ENCODE measurements around the gene MYOG. TPM values are rescaled to one million over a fixed set of nuclear protein-coding genes. Genes with fewer than 3 reads are reported as not detected.
A peak's percentile ranks its signal among the peaks of the same experiment; 100 is the strongest.

The MYOG gene
- total and polyA plus RNA-seq, 5 donors, result not detected

DNA sequence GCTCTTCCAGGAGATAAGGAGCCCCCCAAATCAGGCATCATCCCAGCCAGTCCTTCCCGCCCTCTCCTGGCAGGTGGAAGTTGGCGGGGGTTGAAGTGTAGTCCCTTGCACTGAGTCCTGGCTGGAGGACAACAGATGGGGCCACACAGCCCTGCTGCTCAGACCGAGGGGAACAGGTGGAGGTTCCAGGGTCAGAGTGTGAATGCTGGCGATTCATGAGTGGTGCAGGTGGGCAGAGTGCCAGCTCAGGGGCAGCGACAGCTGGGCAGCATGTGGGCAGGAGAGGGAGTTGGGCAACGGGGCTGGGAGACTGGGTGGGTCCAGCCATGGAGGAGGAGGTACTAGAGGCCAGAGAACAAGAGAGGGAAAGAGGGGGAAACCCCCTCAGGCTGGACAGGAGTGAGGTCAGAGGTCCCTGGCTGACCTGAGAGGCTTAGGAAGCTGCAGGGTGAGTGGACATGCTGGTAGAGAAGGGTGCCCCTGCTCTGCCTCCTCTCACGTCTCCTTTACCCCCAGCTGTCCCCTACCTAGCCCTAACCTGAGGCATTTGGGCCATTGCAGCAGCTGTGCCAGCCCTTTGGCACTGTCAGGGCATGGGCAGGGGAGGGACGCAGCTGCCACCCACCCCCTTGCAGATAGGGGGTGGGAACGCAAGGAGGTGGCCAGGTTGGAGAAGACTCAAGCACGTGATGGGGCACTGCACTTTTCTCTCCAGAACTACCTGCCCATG lies 30.4 kb upstream of the MYOG start:
- H3K27me3 ChIP-seq (ENCODE audit: control insufficient read depth, insufficient read depth), result no peaks in the 10 kb centered on the region
- ATAC-seq, result no peak
- no peak for DNase-seq

GRCh38 chr1:203114202-203114601 lies 28.4 kb upstream of the MYOG start:
- no peak for DNase-seq
- 68% methylated on average over 7 of the region's 7 CpGs for WGBS
- no peak overlapping the region for H3K4me3 ChIP-seq (ENCODE audit: low read length)
- intact Hi-C loops (cut with DNase I), result loop anchor here in 1 of 4 donors (5.0 kb wide), 1 partner anchor 58 kb away; no protein-coding TSS in a partner anchor
- no peak overlapping the region for H3K27ac ChIP-seq (ENCODE audit: low read length)
- ATAC-seq, result no peak
- peaks cover 3% of the 10 kb centered on the region for H3K4me1 ChIP-seq (ENCODE audit: control insufficient read depth, insufficient read depth, low read length)
- no peaks in the 10 kb centered on the region for H3K9me3 ChIP-seq (ENCODE audit: control insufficient read depth, low read length)
- H3K27me3 ChIP-seq (ENCODE audit: control insufficient read depth, insufficient read depth), result no peaks in the 10 kb centered on the region

More for the DNA sequence above, 30.4 kb upstream of the MYOG start:
- H3K4me1 ChIP-seq (ENCODE audit: control insufficient read depth, insufficient read depth, low read length), result peaks cover 3% of the 10 kb centered on the region
- H3K27ac ChIP-seq (ENCODE audit: low read length), result no peak overlapping the region
- H3K4me3 ChIP-seq (ENCODE audit: low read length), result no peak overlapping the region
- H3K9me3 ChIP-seq (ENCODE audit: control insufficient read depth, low read length), result no peaks in the 10 kb centered on the region
- intact Hi-C loops (cut with DNase I), result loop anchor here (2.0 to 5.0 kb wide), 3 partner anchors 74 to 101 kb away; no protein-coding TSS in a partner anchor
- 66% methylated on average over 10 of the region's 10 CpGs for WGBS

DNA sequence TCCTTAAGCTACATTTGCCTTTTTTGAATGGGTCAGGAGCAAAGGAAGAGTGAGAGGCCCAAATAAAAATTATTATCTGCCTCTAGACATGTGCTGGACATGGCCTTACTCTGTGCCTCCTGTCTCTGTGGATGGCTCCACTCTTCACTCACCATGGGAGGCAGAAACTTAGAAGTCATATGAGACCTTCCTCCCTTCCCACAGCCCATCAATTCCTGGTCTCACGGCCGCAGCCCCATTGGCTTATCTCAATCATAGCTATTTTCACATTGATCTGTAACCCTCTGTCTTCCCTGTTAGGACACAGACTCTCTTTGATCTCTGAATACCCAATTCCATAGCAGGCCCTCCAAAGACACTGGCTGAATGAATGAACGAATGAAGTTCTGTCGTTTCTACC lies 27.5 kb upstream of the MYOG start:
- Histone ChIP-seq H3K4me3 (ENCODE audit: low read length) (no peak overlapping the region), H3K27ac (ENCODE audit: low read length) (no peak overlapping the region), H3K9me3 (ENCODE audit: control insufficient read depth, low read length) (no peaks in the 10 kb centered on the region), H3K4me1 (ENCODE audit: control insufficient read depth, insufficient read depth, low read length) (peaks cover 1% of the 10 kb centered on the region), H3K27me3 (ENCODE audit: control insufficient read depth, insufficient read depth) (no peaks in the 10 kb centered on the region)
- ATAC-seq, result no peak
- intact Hi-C loops (cut with DNase I), result loop anchor here in 1 of 4 donors (5.0 kb wide), 1 partner anchor 59 kb away; no protein-coding TSS in a partner anchor
- 57% methylated on average over 4 of the region's 4 CpGs for WGBS
- DNase-seq, result no peak

DNA sequence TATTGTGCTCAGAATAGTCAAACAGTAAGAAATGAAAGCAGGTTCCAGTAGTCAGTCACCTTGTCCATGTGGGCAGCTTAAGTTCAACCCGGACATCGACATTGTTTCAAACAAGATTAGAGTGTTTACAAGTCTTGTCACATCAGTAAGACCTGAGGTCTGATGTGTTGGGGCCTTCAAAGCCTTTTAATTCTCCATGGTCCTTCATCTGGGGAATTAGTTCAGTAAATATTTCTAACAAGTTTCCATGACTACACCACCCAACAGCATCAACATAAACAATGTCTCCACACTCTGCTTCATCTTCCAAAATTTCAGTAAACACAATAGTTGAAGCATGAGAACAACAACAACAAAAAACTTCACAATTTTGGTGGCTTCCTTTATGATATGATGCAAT lies 26.7 kb upstream of the MYOG start:
- Histone ChIP-seq H3K27me3 (ENCODE audit: control insufficient read depth, insufficient read depth) (no peaks in the 10 kb centered on the region), H3K27ac (ENCODE audit: low read length) (no peak overlapping the region), H3K9me3 (ENCODE audit: control insufficient read depth, low read length) (no peaks in the 10 kb centered on the region), H3K4me1 (ENCODE audit: control insufficient read depth, insufficient read depth, low read length) (no peaks in the 10 kb centered on the region), H3K4me3 (ENCODE audit: low read length) (no peak overlapping the region)
- ATAC-seq (no peak), DNase-seq (no peak)
- 40% methylated on average over 2 of the region's 2 CpGs for WGBS
- intact Hi-C loops (cut with DNase I), result loop anchor here in 1 of 4 donors (5.0 kb wide), 1 partner anchor 60 kb away; no protein-coding TSS in a partner anchor

DNA sequence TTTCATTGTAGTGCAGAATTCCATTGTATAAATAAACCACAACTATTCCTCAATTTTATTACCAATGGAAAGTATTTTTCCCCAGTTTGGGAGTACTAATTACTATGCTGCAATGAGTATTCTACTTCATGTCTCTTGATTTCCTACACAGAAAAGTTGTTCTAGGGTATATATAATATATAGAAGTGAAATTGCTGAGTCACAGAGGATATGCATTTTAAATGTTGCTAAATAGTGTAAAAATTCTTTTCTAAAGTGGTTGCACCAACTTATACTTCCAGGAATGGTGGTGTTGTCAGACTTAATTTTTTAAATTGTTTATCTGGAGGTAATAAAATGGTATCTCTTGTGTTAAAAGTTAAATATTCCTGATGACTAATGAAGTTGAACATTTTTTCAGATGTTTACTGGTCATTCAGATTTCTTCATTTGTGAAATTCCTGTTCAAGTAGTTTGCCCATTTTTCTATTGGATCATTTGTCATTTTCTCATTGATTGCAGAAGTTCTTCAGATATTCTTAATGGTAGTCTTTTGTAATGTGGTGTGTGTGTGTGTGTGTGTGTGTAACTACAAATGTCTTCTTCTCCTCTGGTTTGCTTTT lies 19.1 kb upstream of the MYOG start:
- DNase-seq (no peak), ATAC-seq (no peak)
- H3K4me3 ChIP-seq (ENCODE audit: low read length), result no peak overlapping the region
- H3K4me1 ChIP-seq (ENCODE audit: control insufficient read depth, insufficient read depth, low read length), result no peaks in the 10 kb centered on the region
- H3K27ac ChIP-seq (ENCODE audit: low read length), result no peak overlapping the region
- no peaks in the 10 kb centered on the region for H3K27me3 ChIP-seq (ENCODE audit: control insufficient read depth, insufficient read depth)
- no peaks in the 10 kb centered on the region for H3K9me3 ChIP-seq (ENCODE audit: control insufficient read depth, low read length)
- intact Hi-C loops (cut with DNase I), result loop anchor here in 1 of 4 donors (10.0 kb wide), 1 partner anchor 260 kb away; no protein-coding TSS in a partner anchor

- DNase-seq (no peak), ATAC-seq (no peak)
- Histone ChIP-seq H3K9me3 (ENCODE audit: control insufficient read depth, low read length) (no peaks in the 10 kb centered on the region), H3K27me3 (ENCODE audit: control insufficient read depth, insufficient read depth) (no peaks in the 10 kb centered on the region), H3K4me1 (ENCODE audit: control insufficient read depth, insufficient read depth, low read length) (no peaks in the 10 kb centered on the region), H3K4me3 (ENCODE audit: low read length) (no peak overlapping the region), H3K27ac (ENCODE audit: low read length) (no peak overlapping the region)
- intact Hi-C loops (cut with DNase I), result loop anchor here in 1 of 4 donors (10.0 kb wide), 1 partner anchor 259 kb away; no protein-coding TSS in a partner anchor
- 83% methylated on average over 6 of the region's 6 CpGs for WGBS
These were observed 18.1 kb upstream of the MYOG start for GRCh38 chr1:203103829-203104495.

DNA sequence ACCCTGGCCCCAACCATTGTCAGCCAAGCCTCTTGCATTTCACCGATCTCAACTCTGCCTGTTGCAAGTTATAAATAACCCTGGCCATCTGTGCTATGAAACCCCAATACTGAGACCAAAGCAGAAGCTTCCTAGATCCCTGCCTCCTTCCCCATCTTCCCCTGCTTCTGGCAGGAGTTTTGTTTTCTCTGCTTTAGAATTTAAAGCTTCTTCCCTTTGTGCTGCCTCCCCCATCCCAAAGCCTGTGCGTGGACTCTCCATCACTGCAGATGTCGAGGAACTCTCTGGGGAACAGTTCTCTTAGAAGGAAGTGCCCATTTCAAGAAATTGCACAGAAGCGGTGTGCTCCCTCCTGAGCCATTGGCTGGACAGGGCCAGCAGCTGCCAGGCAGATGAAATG lies 17.4 kb upstream of the MYOG start:
- no peak for ATAC-seq
- 43% methylated on average over 4 of the region's 4 CpGs for WGBS
- H3K4me3 ChIP-seq (ENCODE audit: low read length), result no peak overlapping the region
- DNase-seq, result no peak
- no peak overlapping the region for H3K27ac ChIP-seq (ENCODE audit: low read length)
- H3K9me3 ChIP-seq (ENCODE audit: control insufficient read depth, low read length), result no peaks in the 10 kb centered on the region
- H3K27me3 ChIP-seq (ENCODE audit: control insufficient read depth, insufficient read depth), result no peaks in the 10 kb centered on the region
- intact Hi-C loops (cut with DNase I), result loop anchor here in 1 of 4 donors (10.0 kb wide), 1 partner anchor 258 kb away; no protein-coding TSS in a partner anchor
- no peaks in the 10 kb centered on the region for H3K4me1 ChIP-seq (ENCODE audit: control insufficient read depth, insufficient read depth, low read length)

DNA sequence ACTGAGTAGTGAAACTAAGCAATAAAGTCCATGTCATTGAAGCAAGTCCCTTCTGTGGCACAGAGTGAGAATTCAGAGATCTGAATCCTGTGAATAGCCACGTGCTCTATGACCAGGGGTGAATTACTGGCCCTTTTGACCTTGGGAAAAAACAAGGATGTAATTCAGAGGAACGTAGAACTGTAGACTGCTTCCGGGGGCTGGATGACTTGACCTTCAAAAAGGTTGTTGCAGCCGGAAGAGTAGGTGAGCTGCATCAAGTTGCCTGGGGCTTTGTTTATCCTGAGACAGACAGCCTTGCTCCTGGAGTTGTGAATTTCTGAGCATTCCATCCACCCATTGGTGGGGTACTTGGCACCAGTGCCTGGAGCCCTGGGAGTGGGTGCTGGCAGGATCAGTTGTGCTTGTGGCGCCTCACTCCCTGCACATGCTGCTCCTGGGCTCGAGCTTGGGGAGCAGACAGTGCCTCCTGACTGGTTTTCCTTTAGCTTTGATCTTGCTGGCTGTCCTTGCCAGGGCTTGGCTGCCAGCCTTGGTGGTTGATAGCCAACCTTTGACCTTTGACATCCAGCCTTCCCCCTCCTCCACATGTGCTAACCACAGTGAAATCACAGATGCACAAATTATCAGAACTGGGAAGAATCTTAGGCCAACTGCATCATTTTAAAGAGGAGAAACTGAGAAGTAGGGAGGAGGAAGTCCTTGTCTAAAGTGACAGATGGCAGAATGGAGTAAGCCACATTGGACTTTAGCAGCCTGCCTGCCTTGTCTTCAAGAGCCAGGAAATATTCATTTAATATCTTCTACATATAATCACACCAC lies 16.2 kb upstream of the MYOG start:
- H3K4me3 ChIP-seq (ENCODE audit: low read length), result no peak overlapping the region
- WGBS, result 77% methylated on average over 6 of the region's 6 CpGs
- no peak overlapping the region for H3K27ac ChIP-seq (ENCODE audit: low read length)
- no peaks in the 10 kb centered on the region for H3K9me3 ChIP-seq (ENCODE audit: control insufficient read depth, low read length)
- H3K4me1 ChIP-seq (ENCODE audit: control insufficient read depth, insufficient read depth, low read length), result no peaks in the 10 kb centered on the region
- no peak for ATAC-seq
- no peaks in the 10 kb centered on the region for H3K27me3 ChIP-seq (ENCODE audit: control insufficient read depth, insufficient read depth)
- intact Hi-C loops (cut with DNase I), result loop anchor here in 1 of 4 donors (10.0 kb wide), 1 partner anchor 257 kb away; no protein-coding TSS in a partner anchor
- no peak for DNase-seq

DNA sequence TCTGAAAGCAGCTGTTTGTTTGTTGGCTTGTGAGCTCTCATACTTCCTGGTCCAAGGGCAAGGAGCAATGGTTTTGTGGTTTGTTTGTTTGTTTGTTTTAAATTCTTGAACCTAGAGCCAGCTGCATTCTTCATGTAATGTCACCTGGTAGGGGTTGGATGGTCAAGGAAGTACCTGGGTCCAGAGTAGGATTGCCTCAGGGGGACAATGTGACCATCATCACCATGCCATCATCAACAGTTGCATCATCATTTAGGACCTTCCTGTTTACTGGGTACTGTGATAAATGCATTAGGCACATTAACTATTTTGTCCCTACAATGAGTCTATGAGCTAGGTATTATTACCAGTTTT lies 14.7 kb upstream of the MYOG start:
- H3K9me3 ChIP-seq (ENCODE audit: control insufficient read depth, low read length), result no peaks in the 10 kb centered on the region
- H3K4me1 ChIP-seq (ENCODE audit: control insufficient read depth, insufficient read depth, low read length), result no peaks in the 10 kb centered on the region
- no peaks in the 10 kb centered on the region for H3K27me3 ChIP-seq (ENCODE audit: control insufficient read depth, insufficient read depth)
- DNase-seq (no peak), ATAC-seq (no peak)
- no peak overlapping the region for H3K4me3 ChIP-seq (ENCODE audit: low read length)
- intact Hi-C loops (cut with DNase I), result loop anchor here in 1 of 4 donors (10.0 kb wide), 1 partner anchor 256 kb away; no protein-coding TSS in a partner anchor
- no peak overlapping the region for H3K27ac ChIP-seq (ENCODE audit: low read length)

DNA sequence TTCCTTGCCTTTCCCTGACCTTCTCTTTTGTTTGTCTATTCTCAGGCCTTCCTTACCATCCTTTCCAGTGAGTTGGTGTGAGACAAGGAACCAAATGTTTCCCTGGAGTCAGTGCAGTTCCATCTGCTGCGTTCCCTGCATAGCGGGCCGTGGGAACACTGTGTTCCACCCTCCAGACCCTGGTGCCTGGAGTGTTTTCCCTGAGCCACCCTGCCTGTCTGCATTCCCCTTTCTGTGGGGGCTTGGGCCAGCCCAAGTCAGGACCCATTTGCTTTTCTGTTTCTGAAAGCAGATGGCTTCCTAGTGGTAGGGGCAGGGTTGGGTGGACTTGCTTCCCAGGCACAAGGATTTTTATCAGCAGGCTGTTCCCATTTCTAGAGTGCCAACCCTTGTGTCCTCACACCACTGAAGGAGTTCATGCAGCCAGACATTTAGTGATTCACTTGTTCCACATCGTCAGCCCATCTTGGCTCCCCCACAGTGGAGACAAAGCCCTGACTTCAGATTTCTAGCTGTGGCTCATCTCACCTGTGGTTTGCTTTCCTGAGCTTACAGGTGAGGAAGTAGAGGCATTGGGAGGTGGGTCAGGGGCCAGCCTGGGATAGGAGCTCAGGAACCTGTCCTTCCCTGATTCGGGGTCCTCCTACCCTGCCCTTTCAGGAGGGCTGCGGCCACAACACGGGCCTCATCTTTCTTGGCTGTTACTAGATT lies 14.1 kb upstream of the MYOG start:
- Histone ChIP-seq H3K4me1 (ENCODE audit: control insufficient read depth, insufficient read depth, low read length) (no peaks in the 10 kb centered on the region), H3K9me3 (ENCODE audit: control insufficient read depth, low read length) (no peaks in the 10 kb centered on the region), H3K4me3 (ENCODE audit: low read length) (no peak overlapping the region), H3K27me3 (ENCODE audit: control insufficient read depth, insufficient read depth) (no peaks in the 10 kb centered on the region), H3K27ac (ENCODE audit: low read length) (no peak overlapping the region)
- DNase-seq (no peak), ATAC-seq (peak in 1 of 2 donors; percentile 11)
- intact Hi-C loops (cut with DNase I), result loop anchor here in 1 of 4 donors (10.0 kb wide), 1 partner anchor 255 kb away; no protein-coding TSS in a partner anchor
- 85% methylated on average over 7 of the region's 7 CpGs for WGBS

All from right cardiac atrium (tissue), 5 donors.